Astrocyte (in vitro differentiated cells and primary cell): ENCODE measurements around the gene NSD1.

ENCODE experiments used
- EZH2 ChIP-seq: IDR thresholded peaks from 2 replicates; pipeline ENCODE4 v1.6.1; 2012; ENCODE audit warnings: mild to moderate bottlenecking, low read length, inconsistent platforms; ENCODE audit not compliant: insufficient read depth
- TF ChIP-seq, protein P1 (sequence below): IDR thresholded peaks from 2 replicates; pipeline ENCODE4 v1.5.1; 2011; ENCODE audit warnings: low read depth, mild to moderate bottlenecking, inconsistent platforms, low read length, moderate library complexity; ENCODE audit not compliant: insufficient read depth

DNA sequence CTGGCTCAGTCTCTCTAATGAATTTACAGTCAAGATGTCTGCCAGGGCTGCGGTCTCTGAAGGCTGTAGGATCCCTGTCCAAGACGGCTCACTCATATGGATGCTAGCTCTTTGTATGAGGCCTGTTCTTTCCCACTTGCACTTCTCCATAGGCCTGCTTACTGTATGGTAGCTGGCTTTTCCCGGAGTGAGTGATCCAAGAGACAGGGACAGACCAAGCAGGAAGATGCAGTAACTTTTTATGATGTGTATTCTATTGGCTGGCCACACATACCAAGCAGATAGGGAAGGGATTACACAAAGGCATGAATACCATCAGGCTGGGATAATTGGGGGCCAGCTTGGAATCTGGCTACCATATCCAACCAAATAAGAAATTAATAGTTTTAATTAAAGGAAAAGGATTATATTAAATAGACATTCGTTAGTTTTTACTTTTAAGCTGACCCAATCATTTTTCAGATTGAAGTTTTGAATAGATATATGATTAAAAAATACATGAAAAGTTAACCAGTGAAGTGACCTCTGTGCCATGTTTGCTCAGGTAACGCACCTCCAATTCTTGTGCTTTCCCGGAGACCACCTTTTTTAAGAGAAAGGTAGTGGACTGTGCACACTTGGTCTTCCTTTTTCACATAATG is 20.6 kb downstream of the NSD1 start:
- TF ChIP-seq EZH2 = no peak
- TF ChIP-seq, protein P1, sequence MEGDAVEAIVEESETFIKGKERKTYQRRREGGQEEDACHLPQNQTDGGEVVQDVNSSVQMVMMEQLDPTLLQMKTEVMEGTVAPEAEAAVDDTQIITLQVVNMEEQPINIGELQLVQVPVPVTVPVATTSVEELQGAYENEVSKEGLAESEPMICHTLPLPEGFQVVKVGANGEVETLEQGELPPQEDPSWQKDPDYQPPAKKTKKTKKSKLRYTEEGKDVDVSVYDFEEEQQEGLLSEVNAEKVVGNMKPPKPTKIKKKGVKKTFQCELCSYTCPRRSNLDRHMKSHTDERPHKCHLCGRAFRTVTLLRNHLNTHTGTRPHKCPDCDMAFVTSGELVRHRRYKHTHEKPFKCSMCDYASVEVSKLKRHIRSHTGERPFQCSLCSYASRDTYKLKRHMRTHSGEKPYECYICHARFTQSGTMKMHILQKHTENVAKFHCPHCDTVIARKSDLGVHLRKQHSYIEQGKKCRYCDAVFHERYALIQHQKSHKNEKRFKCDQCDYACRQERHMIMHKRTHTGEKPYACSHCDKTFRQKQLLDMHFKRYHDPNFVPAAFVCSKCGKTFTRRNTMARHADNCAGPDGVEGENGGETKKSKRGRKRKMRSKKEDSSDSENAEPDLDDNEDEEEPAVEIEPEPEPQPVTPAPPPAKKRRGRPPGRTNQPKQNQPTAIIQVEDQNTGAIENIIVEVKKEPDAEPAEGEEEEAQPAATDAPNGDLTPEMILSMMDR = no peak
